ENCODE data around the gene NFATC3.
"Not testable (repeated sequence)": the region's sequence is repeated elsewhere in the genome, so short reads cannot be mapped to it uniquely, and the experiment has no call there.

The NFATC3 gene

DNA sequence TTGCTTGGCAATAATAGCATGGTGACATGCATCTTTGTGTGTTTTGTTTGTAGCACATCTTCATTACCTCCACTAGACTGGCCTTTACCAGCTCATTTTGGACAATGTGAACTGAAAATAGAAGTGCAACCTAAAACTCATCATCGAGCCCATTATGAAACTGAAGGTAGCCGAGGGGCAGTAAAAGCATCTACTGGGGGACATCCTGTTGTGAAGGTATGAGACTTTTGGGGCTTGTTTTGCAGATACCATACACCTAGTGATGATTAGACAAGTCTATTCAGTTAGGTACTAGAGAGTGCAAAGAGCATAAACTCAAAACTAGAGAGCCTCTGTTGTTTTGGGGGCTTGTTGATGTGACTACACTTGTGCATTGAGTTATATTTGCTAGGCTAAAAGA lies 41.2 kb downstream of the NFATC3 start:
- no peak for DNase-seq

DNA sequence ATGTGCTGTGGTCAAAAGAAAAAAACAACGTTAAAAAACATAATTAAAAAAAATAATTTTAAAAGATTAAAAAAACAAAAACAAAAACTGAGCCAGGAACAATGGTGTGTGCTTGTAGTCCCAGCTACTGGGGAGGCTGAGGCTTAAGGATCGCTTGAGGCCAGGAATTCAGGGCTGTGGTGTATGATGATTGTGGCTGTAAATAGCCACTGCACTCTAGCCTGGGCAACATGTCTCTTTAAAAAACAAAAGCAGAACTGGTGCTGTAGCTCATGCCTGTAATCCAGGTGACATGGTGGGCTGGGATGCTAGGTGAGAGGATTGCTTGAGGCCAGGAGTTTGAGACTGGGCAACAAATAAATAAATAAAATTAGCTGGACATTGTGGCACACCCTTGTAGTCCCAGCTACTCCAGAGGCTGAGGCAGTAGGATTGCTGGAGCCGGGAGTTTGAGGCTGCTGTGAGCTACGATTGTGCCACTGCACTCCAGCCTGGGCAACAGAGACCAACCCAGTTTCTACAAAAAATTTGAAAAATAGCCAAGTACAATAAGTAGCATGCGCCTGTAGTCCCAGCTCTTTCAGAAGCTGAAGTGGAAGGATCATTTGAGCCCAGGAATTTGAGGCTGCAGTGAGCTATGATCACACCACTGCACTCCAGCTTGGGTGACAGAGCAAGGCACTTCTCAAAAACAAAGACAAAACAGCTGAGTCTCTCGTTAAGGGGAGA lies 43.6 kb downstream of the NFATC3 start:
- no peak for DNase-seq

DNA sequence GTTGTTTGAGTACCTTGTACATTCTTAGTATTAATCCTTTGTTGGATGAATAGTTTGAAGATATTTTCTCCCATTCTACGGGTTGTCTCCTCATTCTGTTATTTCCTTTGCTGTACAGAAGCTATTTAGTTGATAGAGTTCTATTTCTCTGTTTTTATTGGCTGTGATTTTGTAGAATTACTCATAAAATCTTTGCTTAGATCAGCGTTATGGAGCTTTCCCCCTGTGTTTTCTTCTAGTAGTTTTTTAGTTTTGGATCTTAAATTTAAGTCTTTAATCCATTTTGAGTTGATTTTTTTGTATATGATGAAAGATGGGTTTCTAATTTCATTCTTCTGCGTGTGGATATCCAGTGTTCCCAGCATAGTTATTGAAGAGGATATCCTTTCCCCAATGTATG lies 45.4 kb downstream of the NFATC3 start:
- DNase-seq: no peak

GRCh38 chr16:68131813-68132706 lies 46.9 kb downstream of the NFATC3 start:
- DNase-seq: no peak

DNA sequence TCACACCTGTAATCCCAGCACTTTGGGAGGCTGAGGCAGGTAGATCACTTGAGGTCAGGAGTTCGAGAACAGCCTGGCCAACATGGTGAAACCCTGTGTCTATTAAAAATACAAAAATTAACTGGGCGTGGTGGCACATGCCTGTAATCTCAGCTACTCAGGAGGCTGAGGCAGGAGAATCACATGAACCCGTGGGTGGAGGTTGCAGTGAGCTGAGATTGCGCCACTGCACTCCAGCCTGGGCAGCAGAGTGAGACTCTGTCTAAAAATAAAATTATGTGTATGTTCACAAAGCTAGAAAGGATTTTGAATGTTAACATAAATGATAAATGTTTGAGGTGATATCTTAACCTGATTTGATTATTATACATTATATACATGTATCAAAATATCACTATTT lies 47.8 kb downstream of the NFATC3 start:
- DNase-seq: not testable (repeated sequence)

- DNase-seq: no peak
These were observed 49.5 kb downstream of the NFATC3 start for GRCh38 chr16:68134644-68135043.

DNA sequence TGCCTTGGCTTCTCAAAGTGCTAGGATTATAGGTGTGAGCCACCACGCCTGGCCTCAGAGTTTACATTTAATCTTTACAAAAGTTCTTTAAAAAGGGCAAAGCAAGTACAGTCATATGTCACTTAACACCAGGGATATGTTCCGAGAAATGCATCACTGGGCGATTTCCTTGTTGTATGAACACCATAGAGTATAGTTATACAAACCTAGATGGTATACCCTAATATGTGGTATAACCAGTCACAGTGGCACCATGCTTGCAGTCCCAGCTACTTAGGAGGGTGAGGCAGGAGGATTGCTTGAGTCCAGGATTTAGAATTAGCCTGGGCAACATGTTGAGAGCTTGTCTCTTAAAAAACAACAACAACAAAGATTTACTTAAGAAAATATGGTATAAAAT lies 51.3 kb downstream of the NFATC3 start:
- no peak for DNase-seq

DNA sequence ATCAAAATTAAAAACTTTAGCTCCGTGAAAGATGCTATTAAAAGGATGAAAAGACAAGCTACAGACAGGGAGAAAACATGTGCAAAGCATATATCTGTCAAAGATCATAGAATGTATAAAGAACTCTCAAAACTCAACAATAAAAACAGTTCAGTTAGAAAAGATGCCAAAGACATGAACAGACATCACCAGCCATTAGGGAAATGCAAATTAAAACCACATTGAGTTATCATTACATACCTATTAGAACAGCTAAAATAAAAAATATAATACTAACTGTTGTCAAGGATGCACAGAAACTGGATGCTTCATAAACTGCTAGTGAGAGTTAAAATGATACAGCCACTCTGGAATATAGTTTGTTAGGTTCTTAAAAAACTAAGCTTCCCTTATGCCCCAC lies 58.8 kb downstream of the NFATC3 start:
- DNase-seq: no peak

DNA sequence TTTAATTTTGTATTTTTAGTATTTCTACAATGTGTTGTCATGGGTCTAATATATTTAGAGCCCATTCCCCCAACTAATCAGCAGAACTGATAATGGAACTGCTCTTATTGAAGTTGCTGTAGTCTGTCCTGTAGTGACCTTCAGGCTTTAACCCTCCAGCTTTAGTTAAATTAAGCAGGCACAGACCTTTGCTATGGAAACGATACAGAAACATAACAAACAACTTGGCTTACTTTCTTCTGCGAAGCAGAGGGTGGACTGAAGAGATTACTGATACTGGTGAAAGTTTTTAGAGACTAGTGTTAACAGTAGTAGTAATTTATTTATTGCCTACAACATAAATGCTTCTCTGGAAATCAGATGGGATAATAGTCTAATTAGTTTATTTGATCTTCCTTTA lies 61.4 kb downstream of the NFATC3 start:
- no peak for DNase-seq

DNA sequence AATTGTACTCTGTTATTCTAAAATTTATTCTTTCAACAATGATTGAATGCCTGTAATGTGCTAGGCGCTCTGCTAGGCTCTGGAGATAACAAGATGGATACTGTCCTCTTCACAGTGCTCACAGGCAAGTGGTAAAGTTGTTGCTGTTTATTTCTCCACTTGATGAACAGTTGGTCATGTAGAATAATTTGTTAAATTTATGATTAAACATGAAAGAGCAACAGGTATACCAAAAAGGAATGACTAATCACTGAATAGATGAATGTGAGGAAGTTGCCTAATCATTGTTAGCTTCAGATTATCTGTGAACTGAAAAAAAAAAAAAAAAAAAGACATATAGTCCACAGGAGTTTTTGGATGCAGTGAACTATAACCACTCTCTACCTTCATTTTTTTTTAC lies 62.3 kb downstream of the NFATC3 start:
- DNase-seq: no peak

GRCh38 chr16:68149596-68149995 lies 64.4 kb downstream of the NFATC3 start:
- no peak for DNase-seq

- no peak for DNase-seq
These were observed 70.3 kb downstream of the NFATC3 start for GRCh38 chr16:68155425-68155824.

DNA sequence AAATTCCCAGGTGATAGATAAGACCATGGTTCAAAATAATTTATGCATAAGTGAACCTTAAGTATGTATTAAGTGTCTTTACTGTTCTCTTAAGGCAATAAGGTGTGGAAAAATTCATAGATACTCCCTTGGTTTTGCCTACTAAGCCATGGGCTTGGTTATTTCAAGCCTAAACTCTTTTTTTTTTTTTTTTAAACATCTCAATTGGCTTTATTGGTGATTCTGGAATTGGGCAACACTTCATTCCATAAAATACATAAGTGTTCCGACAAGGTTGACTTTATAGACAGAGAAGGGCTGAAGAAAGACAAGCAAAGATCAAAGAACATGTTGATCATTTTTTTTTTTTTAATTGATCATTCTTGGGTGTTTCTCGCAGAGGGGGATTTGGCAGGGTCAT lies 77.2 kb downstream of the NFATC3 start:
- DNase-seq: no peak

DNA sequence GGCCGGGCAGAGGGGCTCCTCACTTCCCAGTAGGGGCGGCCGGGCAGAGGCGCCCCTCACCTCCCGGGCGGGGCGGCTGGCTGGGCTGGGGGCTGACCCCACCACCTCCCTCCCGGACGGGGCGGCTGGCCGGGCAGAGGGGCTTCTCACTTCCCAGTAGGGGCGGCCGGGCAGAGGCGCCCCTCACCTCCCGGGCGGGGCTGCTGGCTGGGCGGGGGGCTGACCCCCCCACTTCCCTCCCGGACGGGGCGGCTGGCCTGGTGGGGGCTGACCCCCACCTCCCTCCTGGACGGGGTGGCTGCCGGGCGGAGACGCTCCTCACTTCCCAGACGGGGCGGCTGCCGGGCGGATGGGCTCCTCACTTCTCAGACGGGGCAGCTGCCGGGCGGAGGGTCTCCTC lies 78.1 kb downstream of the NFATC3 start:
- not testable (repeated sequence) for DNase-seq

DNA sequence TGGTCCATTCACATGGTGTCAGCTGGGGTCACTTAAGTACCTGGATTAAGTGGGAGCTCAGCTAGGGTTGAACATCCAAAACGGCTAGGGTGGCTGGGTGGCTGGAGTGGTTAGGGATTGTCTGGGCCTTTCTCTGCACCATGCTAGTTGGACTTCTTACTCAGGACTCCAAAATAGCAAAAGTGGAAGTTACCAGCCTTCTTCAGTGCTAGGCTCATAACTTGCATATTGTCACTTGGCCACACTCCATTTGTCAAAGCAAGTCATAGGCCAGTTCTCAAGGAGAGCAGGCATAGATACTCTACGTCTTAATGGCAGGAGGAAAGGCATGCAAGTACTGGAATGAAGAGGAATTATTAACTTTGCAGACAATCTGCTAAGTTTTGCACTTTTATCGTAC lies 81.1 kb downstream of the NFATC3 start:
- no peak for DNase-seq

GRCh38 chr16:68179196-68179795 lies 94.1 kb downstream of the NFATC3 start:
- no peak for DNase-seq

DNA sequence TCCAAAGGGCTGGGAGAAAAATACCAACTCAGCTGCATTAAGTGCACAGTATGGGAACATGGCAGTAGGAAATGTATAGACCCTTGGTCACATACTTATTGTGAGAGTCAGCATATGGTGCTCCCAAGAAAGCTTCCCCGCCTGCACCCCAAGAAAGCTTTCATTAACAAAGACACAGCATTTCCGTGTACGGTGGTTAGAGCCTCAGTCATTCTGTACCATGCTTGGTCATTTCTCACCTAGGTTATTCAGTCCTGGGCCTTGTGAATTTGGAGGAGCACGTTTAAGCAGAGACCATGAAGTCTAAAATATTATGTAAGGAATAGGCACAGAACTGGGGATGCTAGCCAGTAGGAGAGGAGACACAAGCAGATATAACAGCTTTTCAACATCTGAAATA lies 94.7 kb downstream of the NFATC3 start:
- DNase-seq: no peak

GRCh38 chr16:68183046-68183445 lies 97.9 kb downstream of the NFATC3 start:
- no peak for DNase-seq

DNA sequence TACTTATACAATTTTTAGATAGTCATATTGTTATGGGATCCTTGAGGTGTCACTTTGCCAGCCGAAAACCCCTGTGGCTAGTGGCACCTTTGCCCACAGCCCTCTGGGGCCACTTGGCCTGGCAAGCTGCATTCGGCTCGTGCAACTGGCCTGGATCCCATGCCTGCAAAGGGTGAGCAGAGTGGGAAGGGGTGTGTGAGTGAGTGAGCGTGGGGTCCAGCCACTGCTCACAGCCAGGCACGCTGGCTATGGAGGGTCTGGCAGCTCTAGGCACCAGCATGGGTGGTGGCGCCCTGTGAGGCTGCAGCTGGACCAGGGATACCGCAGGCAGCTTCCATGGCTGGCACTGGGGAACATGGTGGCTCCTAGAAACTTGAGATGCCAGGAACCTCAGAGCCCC lies 101.7 kb downstream of the NFATC3 start:
- no peak for DNase-seq

- no peak for DNase-seq
These were observed 102.3 kb downstream of the NFATC3 start for GRCh38 chr16:68187505-68187904.

- no peak for DNase-seq
These were observed 103.0 kb downstream of the NFATC3 start for GRCh38 chr16:68188170-68188569.

- DNase-seq: no peak
These were observed 104.9 kb downstream of the NFATC3 start for GRCh38 chr16:68190081-68190480.

- DNase-seq: no peak
These were observed 105.8 kb downstream of the NFATC3 start for GRCh38 chr16:68190736-68191510.

Data from NCI-H2107 (cell line).